AG04450 (cell line): Measurements from ENCODE around the gene RNF187. TPM values are rescaled to one million over a fixed set of nuclear protein-coding genes. Genes with fewer than 3 reads are reported as not detected.

Source experiments
- CTCF ChIA-PET: fragments of 300-600, 350-600 bp; formaldehyde crosslinking; extraction: SDS; loops from one replicate; lab custom pipeline; 2022; ENCODE audit warnings: antibody characterized with exemption, inconsistent platforms; lab: Charles Lee
- POLR2A ChIA-PET: fragments of 350-600 bp; formaldehyde crosslinking; extraction: SDS; loops from one replicate; lab custom pipeline; 2021; ENCODE audit warnings: antibody characterized with exemption, inconsistent platforms; lab: Yijun Ruan, JAX
- DNase-seq: peaks from one replicate; pipeline ENCODE4 v3.0.0-alpha.2; 2011; ENCODE audit warnings: low read depth, low spot score
- H3K27ac ChIP-seq: one replicate; pipeline ENCODE4 v1.5.1; 2012; ENCODE audit warnings: low read depth, low read length, control low read depth
- H3K27me3 ChIP-seq: one replicate; pipeline ENCODE4 v1.6.0; 2012; ENCODE audit warnings: low read length; ENCODE audit not compliant: control insufficient read depth, insufficient read depth
- H3K4me3 ChIP-seq: 2 replicates; pipeline ENCODE4 v1.5.1; 2011; ENCODE audit warnings: mild to moderate bottlenecking, low read depth, low read length, control low read depth
- H3K9me3 ChIP-seq: 2 replicates; pipeline ENCODE4 v1.5.1; 2012; ENCODE audit warnings: low read length; ENCODE audit not compliant: control insufficient read depth, insufficient read depth
- CTCF ChIP-seq: IDR thresholded peaks from 2 replicates; pipeline ENCODE4 v1.5.1; 2011; ENCODE audit warnings: low read depth, low read length, control low read depth, inconsistent platforms
- polyA plus RNA-seq: library from polyadenylated mRNA; depleted of rRNA; stranded (reverse); fragments of >200 nt; gene quantifications from 2 replicates; pipeline ENCODE4 v1.2.3, GENCODE V29; 2011

RNF187 gene
- polyA plus RNA-seq, 1 experiment, result 84.0 TPM

GRCh38 chr1:228483789-228484188, 3.4 kb upstream of the RNF187 start:
- Histone ChIP-seq H3K9me3 (peaks cover 4% of the 10 kb centered on the region; the same call in 1 of the 2 replicates), H3K4me3 (no peak overlapping the region), H3K27me3 (peaks cover 22% of the 10 kb centered on the region), H3K27ac (no peak overlapping the region)
- TF ChIP-seq CTCF, result no peak
- ChIA-PET CTCF (no interaction called here), POLR2A (no interaction called here)
- no peak for DNase-seq

GRCh38 chr1:228486596-228487335, 416 bp upstream of the RNF187 start:
- ChIA-PET POLR2A (interaction anchor here (0.6 to 1.1 kb wide), 6 partner anchors 22 to 393 kb away, joined by 3 to 12 read pairs (median 4); partner anchors contain the start of gene TRIM11), CTCF (interaction anchor here (0.8 to 1.0 kb wide), 3 partner anchors 14 to 28 kb away, joined by 3 read pairs; no protein-coding TSS in a partner anchor)
- DNase-seq, result peak; percentile 60
- no peak for TF ChIP-seq CTCF
- Histone ChIP-seq H3K9me3 (peaks cover 4% of the 10 kb centered on the region; the same call in 1 of the 2 replicates), H3K27me3 (peaks cover 5% of the 10 kb centered on the region), H3K4me3 (peak overlapping the region; percentile 93), H3K27ac (peak overlapping the region; percentile 99)

- no peak for TF ChIP-seq CTCF
- Histone ChIP-seq H3K4me3 (peak overlapping the region; percentile 93), H3K27me3 (no peaks in the 10 kb centered on the region), H3K27ac (no peak overlapping the region), H3K9me3 (peaks cover 4% of the 10 kb centered on the region; the same call in 1 of the 2 replicates)
- no peak for DNase-seq
- ChIA-PET POLR2A (interaction anchor here (0.6 to 0.7 kb wide), 2 partner anchors 309 to 391 kb away, joined by 3 read pairs; no protein-coding TSS in a partner anchor), CTCF (interaction anchor here (0.7 to 3.2 kb wide), 2 partner anchors 13 to 30 kb away, joined by 5 to 24 read pairs; a partner anchor contains a TSS)
Observed at GRCh38 chr1:228488125-228488817, 1.1 kb downstream of the RNF187 start.

- ChIA-PET POLR2A (interaction anchor here (0.6 to 0.7 kb wide), 2 partner anchors 74 to 391 kb away, joined by 3 read pairs; no protein-coding TSS in a partner anchor), CTCF (interaction anchor here (1.5 to 3.2 kb wide), 2 partner anchors 12 to 323 kb away, joined by 5 to 24 read pairs; partner anchors contain the start of gene IBA57)
- no peak for DNase-seq
- H3K4me3 ChIP-seq, result peak overlapping the region; percentile 93
- no peaks in the 10 kb centered on the region for H3K27me3 ChIP-seq
- peaks cover 4% of the 10 kb centered on the region; the same call in 1 of the 2 replicates for H3K9me3 ChIP-seq
- H3K27ac ChIP-seq, result peak overlapping the region; percentile 21
- TF ChIP-seq CTCF, result no peak
Observed at GRCh38 chr1:228488818-228489674, 1.9 kb downstream of the RNF187 start.
